HL-60 (cell line): Measurements from ENCODE around the gene PARP15.

Experiments used
- CTCF ChIP-seq: IDR thresholded peaks from one replicate; pipeline ENCODE4 v1.5.1; 2011; ENCODE audit warnings: low read length, control low read depth, inconsistent platforms; ENCODE audit not compliant: insufficient read depth
- GABPA ChIP-seq: IDR thresholded peaks from 2 replicates; pipeline ENCODE4 v1.6.1; 2012; ENCODE audit warnings: low read depth
- POLR2AphosphoS5 ChIP-seq: IDR thresholded peaks from 2 replicates; pipeline ENCODE4 v1.6.1; 2012; ENCODE audit warnings: low read depth

- no peak for TF ChIP-seq POLR2AphosphoS5
- TF ChIP-seq CTCF = no peak
- TF ChIP-seq GABPA = no peak
Measured at GRCh38 chr3:122635789-122636188, 58.3 kb downstream of the PARP15 start.
